HG03469 (cell line): ENCODE measurements around the gene CRY2.

ENCODE experiments used
- ATAC-seq: cut with Tn5 transposase; IDR thresholded peaks from one replicate; pipeline ENCODE4 v1.9.1; 2021; ENCODE audit warnings: mild to moderate bottlenecking, moderate library complexity, moderate number of reproducible peaks; ENCODE audit not compliant: unreplicated experiment

CRY2 gene

DNA sequence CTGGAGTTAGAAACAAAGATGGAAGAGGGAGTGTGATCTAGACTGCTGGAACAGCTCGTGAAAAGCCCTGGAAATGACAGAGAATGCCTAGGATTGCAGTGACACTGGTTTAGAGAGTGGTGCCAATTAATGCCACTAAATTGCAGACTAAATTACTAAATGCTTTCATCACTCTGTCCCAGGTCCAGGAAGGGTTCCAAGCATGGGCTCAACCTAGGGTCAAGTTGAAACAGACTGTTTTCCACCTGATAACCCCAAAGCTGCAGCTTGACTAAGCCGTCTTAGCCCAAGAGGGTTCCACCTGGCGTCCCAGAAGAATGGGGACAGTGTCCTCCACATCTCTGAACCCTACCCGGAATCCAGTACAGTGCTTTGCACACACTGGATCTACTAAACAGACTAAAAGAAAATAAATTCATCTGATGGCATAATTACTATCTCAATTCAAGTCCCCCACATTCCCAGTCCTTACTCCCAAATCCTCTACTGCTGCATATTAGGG lies 1.1 kb upstream of the CRY2 start:
- no peak for ATAC-seq

DNA sequence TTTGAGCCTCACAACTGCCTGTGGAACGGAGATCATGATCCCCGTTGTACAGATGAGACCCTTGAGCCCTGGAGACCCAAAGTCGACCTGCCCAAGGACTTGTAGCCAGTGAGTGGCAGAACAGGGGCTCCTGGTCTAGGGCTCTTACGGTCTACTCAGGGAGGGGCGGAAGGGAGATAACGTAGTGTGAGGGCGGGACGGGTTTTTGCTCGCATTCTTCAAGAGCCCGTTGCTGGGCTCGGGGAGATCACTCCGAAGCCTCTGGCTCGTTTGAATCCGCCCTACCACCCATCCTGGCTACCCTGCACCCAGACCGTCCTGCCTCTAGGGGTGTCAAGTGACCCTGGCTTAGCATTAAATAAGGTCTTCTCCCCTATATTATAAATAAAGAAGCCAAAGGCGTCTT lies 639 bp downstream of the CRY2 start:
- ATAC-seq: no peak

DNA sequence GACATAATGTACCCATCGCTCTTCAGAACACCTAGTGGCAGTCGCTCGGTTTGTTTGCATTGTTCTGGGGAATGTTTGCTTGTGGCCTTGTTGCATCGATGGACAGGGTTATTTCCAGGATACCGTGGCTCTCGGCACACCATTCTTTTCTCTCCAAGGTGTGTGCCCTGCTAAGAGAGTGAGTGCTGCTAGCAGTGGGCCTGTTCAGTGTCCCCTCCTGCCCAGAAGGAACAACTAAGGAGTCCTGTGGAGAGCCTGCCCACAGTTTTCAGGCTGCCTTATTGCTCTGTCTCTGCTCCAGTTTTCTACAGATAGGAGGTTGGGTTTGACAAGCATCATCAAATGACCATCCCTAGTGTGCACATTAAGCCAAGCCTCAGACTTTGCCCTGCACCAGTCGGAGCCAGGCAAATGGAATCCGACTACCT lies 1.4 kb downstream of the CRY2 start:
- ATAC-seq: no peak

DNA sequence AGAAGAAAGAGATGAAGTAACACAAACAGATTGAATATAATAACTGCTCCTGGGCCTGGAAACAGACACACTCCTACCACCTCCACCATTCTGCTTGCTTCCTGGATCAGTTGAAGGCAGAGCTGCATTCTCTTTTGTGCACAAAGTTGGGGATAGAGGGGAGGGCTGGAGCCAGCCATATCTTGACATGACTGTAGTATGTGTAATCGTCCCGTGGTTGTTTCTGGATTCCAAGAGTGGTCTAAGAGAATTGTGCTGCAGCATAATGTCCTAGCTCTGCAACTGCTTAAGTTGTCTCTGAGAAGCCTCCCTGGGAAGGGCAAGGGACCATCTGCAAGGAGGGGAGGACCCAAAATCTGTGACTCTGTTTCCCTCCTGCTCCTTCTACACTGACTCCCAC lies 3.2 kb downstream of the CRY2 start:
- ATAC-seq: no peak

DNA sequence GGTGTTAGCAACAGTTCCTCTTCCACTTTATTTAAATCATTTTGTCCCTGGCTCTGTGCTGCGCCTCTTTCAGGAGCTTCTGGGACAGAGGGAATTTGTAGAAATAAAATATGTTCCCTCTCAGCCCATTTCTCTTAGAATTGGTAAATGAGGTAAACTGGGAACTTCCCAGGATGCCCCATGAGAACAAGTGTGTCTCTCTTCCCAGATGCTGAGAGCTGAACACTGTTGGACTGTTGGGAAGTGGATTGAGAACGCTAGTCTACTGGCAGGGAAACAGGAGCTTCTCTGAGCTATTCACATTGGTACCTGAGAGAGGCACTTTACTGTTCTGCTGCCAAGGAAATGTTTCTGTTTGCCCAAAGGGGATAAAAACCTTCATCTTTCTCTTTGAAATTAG lies 4.0 kb downstream of the CRY2 start:
- ATAC-seq: no peak

DNA sequence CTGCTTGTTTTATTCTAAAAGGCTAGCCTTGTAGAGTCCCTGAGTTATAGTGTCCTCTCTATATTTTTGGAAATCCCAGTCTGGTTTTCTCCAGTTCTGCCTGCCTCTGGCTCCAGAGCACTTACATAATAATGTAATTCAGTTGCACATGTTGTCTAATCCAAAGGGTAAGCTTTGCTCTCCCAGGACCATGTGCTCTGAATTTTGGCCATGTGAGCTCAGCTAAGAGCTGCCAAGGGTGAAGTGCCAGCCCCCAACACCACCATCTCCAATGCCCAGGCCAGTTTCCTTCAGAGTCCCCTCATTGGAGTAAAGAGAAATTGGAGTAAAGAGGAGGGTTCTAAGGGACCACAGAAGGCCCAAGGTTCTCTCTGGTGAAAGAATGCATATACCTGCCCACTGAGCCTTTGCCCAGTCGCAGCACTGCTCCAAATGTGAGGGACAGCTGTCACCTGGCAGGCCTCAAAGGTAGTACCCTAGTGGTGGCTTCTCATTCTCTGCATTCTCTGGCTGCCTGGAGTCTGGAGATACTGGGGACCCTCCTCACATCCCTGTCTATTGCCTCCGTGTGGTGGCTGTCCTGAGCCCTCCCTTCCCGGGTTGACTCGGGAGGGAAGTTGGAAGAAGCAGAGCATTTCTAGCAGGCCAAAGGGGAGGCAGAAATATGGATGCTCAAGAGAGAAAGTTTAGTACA lies 4.9 kb downstream of the CRY2 start:
- no peak for ATAC-seq

DNA sequence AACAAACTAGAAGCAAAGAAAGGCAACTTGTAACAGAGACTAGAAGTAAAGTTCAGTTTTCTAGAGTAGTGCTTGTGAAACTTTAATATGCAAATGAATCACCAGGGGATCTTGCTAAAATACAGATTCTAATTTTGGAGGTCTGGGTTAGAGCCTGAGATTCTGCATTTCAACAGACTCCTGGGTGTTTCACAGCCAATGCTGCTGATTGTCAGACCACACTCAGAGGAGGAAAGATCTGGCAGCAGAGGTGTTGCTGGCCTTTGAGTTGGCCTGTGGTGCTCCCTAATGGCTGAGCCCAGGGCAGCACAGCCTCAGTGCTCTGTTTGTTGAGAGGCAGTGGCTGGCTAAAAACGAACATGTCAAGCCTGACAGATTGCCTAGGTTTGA lies 5.4 kb downstream of the CRY2 start:
- ATAC-seq: no peak

DNA sequence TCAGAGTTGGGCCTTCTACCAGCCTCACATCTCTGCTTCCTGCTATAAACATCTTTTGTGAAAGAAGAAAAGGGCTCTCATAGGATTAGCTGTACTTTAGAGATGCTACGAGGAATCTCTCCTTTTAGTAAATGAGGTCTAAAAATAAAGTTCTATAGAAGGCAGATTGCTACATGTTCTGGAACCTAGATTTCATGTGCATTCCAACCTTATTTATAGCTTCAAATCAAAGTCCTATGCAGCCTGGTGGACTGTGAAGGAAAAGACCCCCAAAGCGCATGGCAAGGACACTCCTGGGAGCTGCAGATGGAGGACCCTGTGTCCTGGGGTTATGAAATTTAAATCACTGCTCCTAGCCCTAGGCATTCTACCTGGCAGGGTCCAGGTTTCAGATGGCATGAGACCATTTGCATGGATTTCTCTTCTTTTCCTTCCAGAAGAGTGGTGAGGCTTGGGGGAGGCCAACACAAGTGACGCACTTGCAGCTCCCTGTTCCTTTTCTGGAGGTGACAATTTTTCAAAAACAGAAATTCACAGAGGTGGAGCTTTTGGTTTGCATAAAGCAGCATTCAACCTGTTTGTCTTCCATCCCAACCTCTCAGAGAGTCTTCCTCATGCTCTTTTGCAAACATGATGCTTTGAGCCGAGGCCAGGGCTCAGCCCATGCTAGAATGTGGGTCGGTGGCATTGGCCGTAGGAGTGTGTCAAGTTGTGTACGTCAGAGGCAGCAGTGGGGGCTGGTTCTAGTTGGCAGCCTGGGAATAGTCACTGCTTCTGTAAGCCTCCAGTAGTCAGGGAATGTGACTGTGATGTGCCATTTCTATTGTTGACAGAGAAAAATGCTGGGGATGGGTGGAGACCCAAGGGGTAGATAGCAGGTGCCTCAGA lies 6.3 kb downstream of the CRY2 start:
- no peak for ATAC-seq

DNA sequence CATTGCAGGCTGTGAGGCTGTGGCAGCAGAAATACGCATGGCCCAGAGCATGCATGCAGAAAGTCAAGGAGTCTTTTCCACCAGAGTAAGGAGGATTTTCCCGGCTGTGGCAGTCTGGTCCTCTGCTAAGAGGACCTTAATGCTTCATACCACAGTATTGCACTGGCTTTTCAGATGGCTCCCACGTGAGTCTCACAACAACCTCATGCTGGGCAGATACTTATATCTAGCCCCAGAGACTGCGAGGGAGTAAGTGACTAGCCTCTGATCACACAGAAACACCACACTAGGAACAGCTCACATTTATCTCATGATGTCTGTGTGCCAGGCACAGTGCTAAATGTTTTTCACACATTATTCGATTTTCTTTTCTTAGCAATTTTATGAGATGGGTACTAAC lies 8.0 kb downstream of the CRY2 start:
- no peak for ATAC-seq

DNA sequence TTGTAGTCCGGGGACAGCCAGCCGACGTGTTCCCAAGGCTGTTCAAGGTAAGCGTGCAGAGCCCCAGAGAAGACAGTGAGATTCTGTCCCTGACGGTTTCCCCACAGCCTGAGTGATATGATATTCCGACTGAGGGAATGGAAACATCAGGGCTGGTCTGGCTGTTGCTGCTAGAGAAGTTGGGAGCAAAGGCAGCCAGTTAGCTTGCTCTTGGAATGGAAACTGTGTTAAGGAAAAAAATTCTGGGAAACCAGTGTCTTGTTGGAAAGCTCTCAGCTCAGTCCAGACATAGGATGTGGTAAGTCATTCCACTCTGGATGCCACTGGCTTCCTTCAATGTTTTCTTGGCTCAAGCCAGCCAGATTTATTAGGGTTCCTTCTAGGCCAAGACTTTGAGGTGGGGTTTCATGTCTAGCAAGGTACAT lies 8.8 kb downstream of the CRY2 start:
- ATAC-seq: no peak

DNA sequence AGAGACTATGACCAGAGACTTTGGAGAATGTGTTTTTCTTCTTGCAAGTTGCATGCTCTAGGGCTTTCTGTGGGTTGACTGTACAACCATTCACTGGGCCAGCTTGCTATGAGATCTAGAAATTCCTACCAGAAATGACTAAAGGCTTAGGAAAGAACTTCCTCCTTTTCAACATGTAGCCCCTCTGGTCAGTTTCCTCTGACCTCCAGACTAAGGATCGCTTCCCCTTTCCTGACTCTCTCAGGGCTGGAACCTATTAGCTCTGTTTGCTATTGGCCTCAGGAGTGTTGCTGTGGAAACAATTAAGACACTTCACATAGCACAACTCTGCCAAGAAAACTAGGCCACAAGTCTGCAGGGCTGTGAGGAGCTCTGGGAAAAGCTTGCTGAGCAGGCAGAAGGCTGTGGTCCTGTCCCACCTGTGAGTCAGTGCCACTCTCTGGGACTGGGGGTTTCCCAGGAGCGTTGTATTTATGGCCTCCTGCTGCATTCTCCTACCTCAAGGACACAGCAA lies 10.7 kb downstream of the CRY2 start:
- ATAC-seq: no peak

DNA sequence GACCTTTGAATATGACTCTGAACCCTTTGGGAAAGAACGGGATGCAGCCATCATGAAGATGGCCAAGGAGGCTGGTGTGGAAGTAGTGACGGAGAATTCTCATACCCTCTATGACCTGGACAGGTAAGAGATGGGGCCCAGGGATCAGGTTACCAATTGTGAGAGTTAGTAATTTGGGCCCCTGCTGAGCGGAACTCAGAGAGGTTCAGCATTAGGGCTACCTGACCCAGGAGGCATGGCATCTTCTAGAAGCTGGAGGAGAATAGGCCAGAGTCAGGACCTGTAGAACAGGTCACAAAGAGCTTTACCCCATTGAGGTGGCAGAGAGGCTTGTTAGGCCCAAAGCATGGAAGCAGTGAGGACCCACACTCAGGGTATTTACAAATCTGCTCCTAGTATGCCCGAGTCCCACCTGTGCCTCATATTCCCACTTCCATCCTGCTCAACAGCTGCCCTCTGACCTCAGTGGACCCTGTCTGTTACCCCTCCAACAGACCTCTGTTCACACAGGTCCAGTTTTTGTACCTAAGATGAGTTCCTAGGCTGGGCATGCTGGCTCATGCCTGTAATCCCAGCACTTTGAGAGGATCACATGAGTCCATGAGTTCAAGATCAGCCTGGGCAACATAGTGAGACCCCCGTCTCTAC lies 11.6 kb downstream of the CRY2 start:
- ATAC-seq: no peak

DNA sequence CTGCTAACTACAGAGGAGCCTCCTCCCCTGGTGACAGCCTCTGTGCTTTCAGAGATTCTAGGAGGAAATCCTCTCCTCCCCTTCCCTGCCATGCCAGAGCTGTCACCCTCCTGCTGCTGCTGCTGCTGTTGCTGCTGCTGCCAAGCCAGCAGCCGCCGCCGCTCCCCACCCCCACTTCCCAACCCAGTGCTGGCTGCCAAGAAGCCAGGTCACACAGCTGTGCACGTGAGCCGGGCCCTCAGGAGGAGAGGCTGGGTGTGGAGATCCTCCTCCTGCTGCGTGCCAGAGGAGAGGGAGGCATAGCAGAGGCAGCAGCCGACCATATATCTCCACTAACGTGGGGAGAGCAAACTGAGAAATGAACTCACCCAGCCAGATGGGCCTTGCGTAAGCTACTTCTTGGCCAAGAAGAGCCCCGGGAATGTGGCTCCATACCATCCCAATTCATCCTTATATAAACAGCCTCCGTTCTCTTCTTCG lies 12.4 kb downstream of the CRY2 start:
- ATAC-seq: no peak

DNA sequence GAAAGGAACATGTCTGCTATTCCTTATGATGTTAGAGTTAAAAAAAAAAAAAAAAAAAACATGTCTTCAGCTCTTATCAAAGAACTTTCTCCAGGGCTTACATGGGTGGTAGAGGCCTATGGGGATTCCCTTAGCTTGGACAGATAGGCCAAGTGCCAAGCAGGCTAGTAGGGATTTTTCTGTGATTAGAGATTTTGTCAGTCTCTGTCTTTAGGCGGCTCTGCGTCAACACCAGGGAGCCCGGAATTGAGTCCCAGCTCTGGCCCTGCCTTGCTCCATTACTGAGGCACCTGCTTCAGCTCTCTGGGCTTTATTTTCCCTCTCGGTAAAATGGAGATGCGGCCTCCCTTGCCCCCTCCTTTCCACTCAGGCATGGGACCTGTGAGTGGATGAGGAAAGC lies 13.1 kb downstream of the CRY2 start:
- no peak for ATAC-seq

DNA sequence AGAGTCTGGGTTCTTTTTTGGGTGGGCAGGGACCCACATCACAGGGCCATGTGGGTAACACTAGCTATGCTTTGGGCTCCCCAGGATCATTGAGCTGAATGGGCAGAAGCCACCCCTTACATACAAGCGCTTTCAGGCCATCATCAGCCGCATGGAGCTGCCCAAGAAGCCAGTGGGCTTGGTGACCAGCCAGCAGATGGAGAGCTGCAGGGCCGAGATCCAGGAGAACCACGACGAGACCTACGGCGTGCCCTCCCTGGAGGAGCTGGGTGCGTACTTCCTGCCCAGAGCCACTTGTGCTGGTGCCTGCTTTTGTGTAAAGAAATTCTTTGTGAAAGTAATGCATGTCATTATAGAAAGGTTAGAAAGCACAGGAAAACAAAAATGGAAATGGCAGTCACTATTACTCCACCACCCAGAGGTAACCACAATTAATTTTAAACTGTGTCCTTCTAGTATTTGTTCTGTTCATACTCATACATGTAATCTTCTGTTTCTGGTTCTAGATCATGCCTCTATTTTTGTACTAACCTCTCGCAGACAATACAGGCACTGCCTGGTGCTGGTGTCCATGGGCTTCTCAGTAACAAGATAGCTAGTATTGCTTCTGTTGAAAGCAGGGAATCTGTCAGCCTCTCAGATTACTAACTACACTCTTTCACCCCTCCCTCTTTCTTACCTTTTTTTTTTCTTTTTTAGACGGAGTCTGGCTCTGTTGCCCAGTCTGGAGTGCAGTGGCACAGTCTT lies 13.7 kb downstream of the CRY2 start:
- ATAC-seq: no peak

DNA sequence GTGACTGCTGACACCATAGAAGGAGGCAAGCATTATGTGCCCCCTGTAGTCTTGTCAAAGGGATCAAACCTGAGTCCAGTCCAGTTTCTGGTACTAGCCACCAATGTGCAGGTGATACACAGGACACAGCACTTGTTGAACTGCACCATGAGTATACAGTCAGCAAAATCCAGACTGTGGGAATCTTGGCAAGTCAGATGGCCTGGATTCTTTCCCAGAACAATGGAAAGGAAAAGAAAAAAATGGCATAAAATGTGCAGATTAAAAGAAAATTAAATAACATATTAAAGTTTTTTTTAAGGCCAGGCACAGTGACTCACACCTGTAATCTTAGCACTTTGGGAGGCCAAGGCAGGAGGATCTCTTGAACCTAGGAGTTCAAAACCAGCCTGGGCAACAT lies 16.8 kb downstream of the CRY2 start:
- ATAC-seq: no peak

DNA sequence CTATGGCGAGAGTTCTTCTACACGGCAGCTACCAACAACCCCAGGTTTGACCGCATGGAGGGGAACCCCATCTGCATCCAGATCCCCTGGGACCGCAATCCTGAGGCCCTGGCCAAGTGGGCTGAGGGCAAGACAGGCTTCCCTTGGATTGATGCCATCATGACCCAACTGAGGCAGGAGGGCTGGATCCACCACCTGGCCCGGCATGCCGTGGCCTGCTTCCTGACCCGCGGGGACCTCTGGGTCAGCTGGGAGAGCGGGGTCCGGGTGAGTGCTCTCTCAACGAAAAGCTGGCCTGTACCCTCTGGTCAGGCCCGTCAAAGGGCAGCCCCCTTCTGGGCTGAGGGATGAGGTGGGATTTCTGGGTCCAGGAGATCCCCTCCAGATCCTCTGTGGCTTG lies 22.3 kb downstream of the CRY2 start:
- no peak for ATAC-seq

DNA sequence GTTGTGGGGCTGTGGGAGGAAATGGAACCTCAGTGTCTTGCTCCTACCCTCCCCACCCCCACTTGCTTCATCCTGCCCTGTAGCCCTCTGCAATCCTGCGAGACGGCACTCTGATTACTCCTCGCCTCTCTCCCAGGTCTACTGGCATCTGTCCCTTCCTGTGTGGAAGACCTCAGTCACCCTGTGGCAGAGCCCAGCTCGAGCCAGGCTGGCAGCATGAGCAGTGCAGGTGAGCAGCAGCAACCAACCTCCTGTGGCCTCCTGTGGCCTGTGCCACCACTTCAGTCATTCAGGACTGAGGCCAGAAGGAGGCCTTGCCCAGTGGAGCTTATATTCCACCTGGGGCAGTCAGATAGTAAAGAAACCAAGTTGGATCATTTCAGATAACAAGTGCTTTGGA lies 23.4 kb downstream of the CRY2 start:
- ATAC-seq: no peak

DNA sequence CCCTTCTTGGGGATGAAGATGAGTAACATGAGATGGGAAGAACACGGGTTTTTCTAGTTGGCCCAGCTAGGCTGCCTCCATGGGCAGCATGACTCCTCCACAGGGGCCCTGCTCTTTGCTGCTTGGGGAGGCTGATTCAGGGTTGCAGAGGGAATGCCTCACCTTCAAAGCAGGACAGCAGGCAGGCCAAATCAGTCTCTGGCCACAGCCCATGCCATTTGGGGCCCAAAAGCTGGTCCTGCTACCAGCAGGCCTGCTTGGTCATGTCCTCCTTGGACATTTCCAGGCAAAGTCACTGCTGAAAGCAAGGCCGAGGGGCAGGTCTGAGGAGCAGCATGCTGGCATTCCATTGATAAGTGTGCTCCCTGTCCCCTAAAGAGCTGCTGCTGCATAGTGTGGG lies 24.4 kb downstream of the CRY2 start:
- no peak for ATAC-seq

DNA sequence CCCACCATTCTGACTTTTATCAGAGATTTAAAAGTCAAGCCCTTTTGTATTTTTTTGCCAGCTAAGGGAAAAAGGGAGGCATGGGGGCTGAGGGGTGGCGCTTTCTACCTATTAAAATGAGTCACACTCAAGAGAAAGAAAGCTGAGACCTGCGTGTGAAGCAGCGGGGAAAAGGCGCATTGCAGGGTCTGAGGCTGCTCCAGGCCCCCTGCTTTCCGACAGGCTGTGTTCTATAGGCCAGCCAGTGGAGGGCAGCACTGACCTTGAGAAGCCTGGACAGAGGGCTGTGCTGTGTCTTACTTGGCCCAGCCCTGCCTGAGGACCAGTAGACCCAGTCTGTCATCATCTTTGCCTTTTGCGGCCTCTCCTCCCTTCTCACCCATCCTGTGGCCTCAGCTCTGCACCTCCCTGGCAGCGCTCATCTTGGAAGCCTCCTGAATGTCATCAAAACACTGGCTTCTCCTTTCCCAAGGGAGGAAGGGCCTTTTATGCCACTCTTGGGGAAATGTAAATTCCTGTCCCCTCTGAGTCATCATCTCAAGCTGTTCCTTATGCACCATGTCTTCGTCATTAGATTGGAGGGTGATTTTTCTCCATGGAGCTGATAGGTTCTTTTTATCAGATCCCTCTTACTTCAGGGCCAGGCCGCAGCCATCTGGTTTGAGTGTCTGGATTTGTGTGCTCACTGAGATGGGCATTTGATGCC lies 25.5 kb downstream of the CRY2 start:
- ATAC-seq: no peak
